Right atrium auricular region (tissue), 2 donors: ENCODE results near the gene ARNT2. TPM values are rescaled to one million over a fixed set of nuclear protein-coding genes. Genes with fewer than 3 reads are reported as not detected.
A peak's percentile ranks its signal among the peaks of the same experiment; 100 is the strongest.

Experiments
- DNase-seq: peaks from one replicate; pipeline ENCODE4 v3.0.0-alpha.2; 2019; ENCODE audit warnings: low spot score
- H3K27ac ChIP-seq, 2 donors: fragments of 200-600 bp; sonication (generic); 1 replicate in 1 of 2; 2 replicates in 1 of 2; pipeline ENCODE4 v1.5.1; 2016 to 2019
- H3K27me3 ChIP-seq, 2 donors: fragments of 200-600 bp; sonication (generic); one replicate each; pipeline versions ENCODE4 v1.5.1 to v1.6.0; 2017 to 2019
- H3K36me3 ChIP-seq: fragments of 200-600 bp; sonication (generic); one replicate; pipeline ENCODE4 v1.5.1; 2016
- H3K4me1 ChIP-seq, 2 donors: fragments of 200-600 bp; sonication (generic); one replicate each; pipeline versions ENCODE4 v1.5.1 to v1.6.0; 2017 to 2019
- H3K4me3 ChIP-seq, 2 donors: fragments of 200-600 bp; sonication (generic); 1 replicate in 1 of 2; 2 replicates in 1 of 2; pipeline ENCODE4 v1.5.1; 2017 to 2019; ENCODE audit warnings: mild to moderate bottlenecking in 1 of 2, moderate library complexity in 1 of 2
- H3K9me3 ChIP-seq, 2 donors: fragments of 200-600 bp; sonication (generic); one replicate each; pipeline ENCODE4 v1.5.1; 2019
- total RNA-seq, 2 donors: library from RNA; depleted of rRNA; stranded (reverse); fragments of >200 nt; gene quantifications; one replicate each; pipeline ENCODE4 v1.1.0, GENCODE V29; 2016
- TF ChIP-seq, protein P1 (sequence below), 2 donors: fragments of 200-600 bp; sonication (generic); IDR thresholded peaks; one replicate each; pipeline ENCODE4 v1.5.1; 2019; ENCODE audit warnings: antibody characterized with exemption in 2 of 2

ARNT2 gene
- total RNA-seq, 2 donors from 2014 or later: 4.8 to 8.4 TPM

GRCh38 chr15:80526556-80527340 is 122.6 kb downstream of the ARNT2 start:
- no peaks in the 10 kb centered on the region for H3K27me3 ChIP-seq
- TF ChIP-seq, protein P1, sequence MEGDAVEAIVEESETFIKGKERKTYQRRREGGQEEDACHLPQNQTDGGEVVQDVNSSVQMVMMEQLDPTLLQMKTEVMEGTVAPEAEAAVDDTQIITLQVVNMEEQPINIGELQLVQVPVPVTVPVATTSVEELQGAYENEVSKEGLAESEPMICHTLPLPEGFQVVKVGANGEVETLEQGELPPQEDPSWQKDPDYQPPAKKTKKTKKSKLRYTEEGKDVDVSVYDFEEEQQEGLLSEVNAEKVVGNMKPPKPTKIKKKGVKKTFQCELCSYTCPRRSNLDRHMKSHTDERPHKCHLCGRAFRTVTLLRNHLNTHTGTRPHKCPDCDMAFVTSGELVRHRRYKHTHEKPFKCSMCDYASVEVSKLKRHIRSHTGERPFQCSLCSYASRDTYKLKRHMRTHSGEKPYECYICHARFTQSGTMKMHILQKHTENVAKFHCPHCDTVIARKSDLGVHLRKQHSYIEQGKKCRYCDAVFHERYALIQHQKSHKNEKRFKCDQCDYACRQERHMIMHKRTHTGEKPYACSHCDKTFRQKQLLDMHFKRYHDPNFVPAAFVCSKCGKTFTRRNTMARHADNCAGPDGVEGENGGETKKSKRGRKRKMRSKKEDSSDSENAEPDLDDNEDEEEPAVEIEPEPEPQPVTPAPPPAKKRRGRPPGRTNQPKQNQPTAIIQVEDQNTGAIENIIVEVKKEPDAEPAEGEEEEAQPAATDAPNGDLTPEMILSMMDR (IDR thresholded peaks at IDR 0.05): no peak
- H3K27ac ChIP-seq: peak overlapping the region; percentile 20 to 37
- no peak for DNase-seq
- no peaks in the 10 kb centered on the region for H3K36me3 ChIP-seq
- H3K9me3 ChIP-seq: no peaks in the 10 kb centered on the region
- no peak overlapping the region for H3K4me3 ChIP-seq
- H3K4me1 ChIP-seq: peaks cover 0 to 25% of the 10 kb centered on the region in 2 donors

DNA sequence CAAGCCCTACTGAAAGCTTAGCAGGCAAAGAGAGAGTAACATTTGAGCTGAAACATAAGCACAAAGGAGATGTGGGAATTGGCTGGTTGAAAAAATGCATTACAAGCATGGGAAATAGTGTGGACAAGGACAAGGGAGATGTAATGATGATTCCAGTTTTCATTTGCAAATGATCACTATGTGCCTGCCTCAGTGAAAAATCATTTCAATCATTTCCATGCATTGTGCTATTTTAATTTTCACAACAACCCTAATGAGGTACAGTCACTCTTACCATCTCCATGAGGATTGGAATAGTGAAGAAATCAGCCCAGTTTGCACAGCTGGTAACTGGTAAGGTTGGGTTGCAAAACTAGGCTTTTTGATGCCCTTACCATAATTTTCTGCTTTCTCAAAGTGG is 123.2 kb downstream of the ARNT2 start:
- Histone ChIP-seq H3K4me3 (no peak overlapping the region), H3K9me3 (no peaks in the 10 kb centered on the region), H3K36me3 (no peaks in the 10 kb centered on the region), H3K27me3 (no peaks in the 10 kb centered on the region), H3K4me1 (peaks cover 0 to 28% of the 10 kb centered on the region in 2 donors), H3K27ac (no peak overlapping the region)
- TF ChIP-seq, protein P1 (IDR thresholded peaks at IDR 0.05): no peak
- no peak for DNase-seq

- Histone ChIP-seq H3K4me3 (no peak overlapping the region), H3K27me3 (no peaks in the 10 kb centered on the region), H3K4me1 (peaks cover 0 to 28% of the 10 kb centered on the region in 2 donors), H3K36me3 (no peaks in the 10 kb centered on the region), H3K9me3 (no peaks in the 10 kb centered on the region), H3K27ac (no peak overlapping the region)
- TF ChIP-seq, protein P1 (IDR thresholded peaks at IDR 0.05): no peak
- no peak for DNase-seq
Observed at GRCh38 chr15:80527961-80528360, 123.8 kb downstream of the ARNT2 start.

- TF ChIP-seq, protein P1 (IDR thresholded peaks at IDR 0.05): no peak
Observed at GRCh38 chr15:80530737-80531365, 126.7 kb downstream of the ARNT2 start.

GRCh38 chr15:80531388-80531787 is 127.2 kb downstream of the ARNT2 start:
- no peak overlapping the region for H3K27ac ChIP-seq
- DNase-seq: no peak
- no peaks in the 10 kb centered on the region for H3K27me3 ChIP-seq
- peaks cover 0 to 24% of the 10 kb centered on the region in 2 donors for H3K4me1 ChIP-seq
- H3K36me3 ChIP-seq: no peaks in the 10 kb centered on the region
- H3K9me3 ChIP-seq: no peaks in the 10 kb centered on the region
- TF ChIP-seq, protein P1 (IDR thresholded peaks at IDR 0.05): no peak
- no peak overlapping the region for H3K4me3 ChIP-seq

More at GRCh38 chr15:80530737-80531365, 126.7 kb downstream of the ARNT2 start:
- peaks cover 0 to 28% of the 10 kb centered on the region in 2 donors for H3K4me1 ChIP-seq
- no peak overlapping the region for H3K27ac ChIP-seq
- H3K36me3 ChIP-seq: no peaks in the 10 kb centered on the region
- H3K27me3 ChIP-seq: no peaks in the 10 kb centered on the region
- no peak overlapping the region for H3K4me3 ChIP-seq
- H3K9me3 ChIP-seq: no peaks in the 10 kb centered on the region
- no peak for DNase-seq
